HepG2 (cell line): Measurements from ENCODE around the gene EGFL8. TPM values are rescaled to one million over a fixed set of nuclear protein-coding genes. Genes with fewer than 3 reads are reported as not detected.

ENCODE experiments used
- ATF2 ChIP-seq: sonication (generic); formaldehyde crosslinking; IDR thresholded peaks from 2 replicates; pipeline ENCODE4 v1.4.0; 2020; ENCODE audit warnings: missing genetic modification reagents
- ISX ChIP-seq: sonication (generic); formaldehyde crosslinking; conservative IDR thresholded peaks from 2 replicates; pipeline ENCODE4 v1.5.0; 2020; ENCODE audit warnings: missing genetic modification reagents
- MED1 ChIP-seq: sonication (generic); formaldehyde crosslinking; IDR thresholded peaks from 2 replicates; pipeline ENCODE4 v1.4.0; 2020; ENCODE audit warnings: missing genetic modification reagents
- MYC ChIP-seq: sonication (generic); formaldehyde crosslinking; IDR thresholded peaks from 2 replicates; pipeline ENCODE4 v1.9.0; 2021; ENCODE audit warnings: missing genetic modification reagents, borderline replicate concordance
- PCBP1 ChIP-seq: fragments of 200-400 bp; formaldehyde crosslinking; IDR thresholded peaks from 2 replicates; pipeline ENCODE4 v1.6.1; 2017; ENCODE audit warnings: mild to moderate bottlenecking, low read depth, low read length, borderline replicate concordance
- TAF1 ChIP-seq: sonication (generic); formaldehyde crosslinking; IDR thresholded peaks from 2 replicates; pipeline ENCODE4 v1.4.0; 2020; ENCODE audit warnings: missing genetic modification reagents
- TSC22D2 ChIP-seq: sonication (generic); formaldehyde crosslinking; IDR thresholded peaks from 2 replicates; pipeline ENCODE4 v1.5.1; 2020; ENCODE audit warnings: missing genetic modification reagents, mild to moderate bottlenecking, borderline replicate concordance
- ZNF142 ChIP-seq: sonication (generic); formaldehyde crosslinking; IDR thresholded peaks from 2 replicates; pipeline ENCODE4 v1.4.0; 2020; ENCODE audit warnings: missing genetic modification reagents
- ZNF280B ChIP-seq: sonication (generic); formaldehyde crosslinking; IDR thresholded peaks from 2 replicates; pipeline ENCODE4 v1.5.0; 2020; ENCODE audit warnings: missing genetic modification reagents, mild to moderate bottlenecking, borderline replicate concordance
- ZNF468 ChIP-seq: sonication (generic); formaldehyde crosslinking; IDR thresholded peaks from 2 replicates; pipeline ENCODE4 v1.8.0; 2022; ENCODE audit warnings: mild to moderate bottlenecking, moderate library complexity, missing genetic modification reagents
- ZNF773 ChIP-seq: sonication (generic); formaldehyde crosslinking; IDR thresholded peaks from 2 replicates; pipeline ENCODE4 v1.4.0; 2020; ENCODE audit warnings: missing genetic modification reagents, borderline replicate concordance
- ZNF781 ChIP-seq: sonication (generic); formaldehyde crosslinking; IDR thresholded peaks from 2 replicates; pipeline ENCODE4 v1.5.1; 2020; ENCODE audit warnings: borderline replicate concordance, mild to moderate bottlenecking, missing genetic modification reagents; ENCODE audit errors: not compliant biosample characterization
- polyA plus RNA-seq, 8 experiments: library from polyadenylated mRNA; depleted of rRNA in 3 of 8; stranded (reverse) in 7 of 8; unstranded in 1 of 8; fragments of >200 nt; fragmentation: Illumina TruSeq in 4 of 8; extraction: Trizol in 4 of 8; gene quantifications; 2 replicates each; pipeline versions ENCODE4 v1.2.1 to v1.2.3, GENCODE V29; 2011 to 2016; ENCODE audit warnings: low read depth in 4 of 8, missing spikeins in 1 of 8, mixed read lengths in 1 of 8; ENCODE audit not compliant: insufficient read depth in 1 of 8
- total RNA-seq, 5 experiments: library from RNA; depleted of rRNA; stranded (reverse); fragments of >200 nt; fragmentation: Illumina TruSeq; extraction: Trizol; gene quantifications; 2 replicates each; pipeline ENCODE4 v1.2.3, GENCODE V29; 2016; ENCODE audit warnings: low read depth in 1 of 5
- TF ChIP-seq, protein P1 (sequence below): sonication (generic); formaldehyde crosslinking; conservative IDR thresholded peaks from 2 replicates; pipeline ENCODE4 v1.4.0; 2020; ENCODE audit warnings: mild to moderate bottlenecking, missing genetic modification reagents, moderate library complexity
- TF ChIP-seq, protein P2 (sequence below): sonication (generic); formaldehyde crosslinking; IDR thresholded peaks from 2 replicates; pipeline ENCODE4 v1.4.0; 2020; ENCODE audit warnings: mild to moderate bottlenecking, missing genetic modification reagents

Gene EGFL8
- total and polyA plus RNA-seq, 2 of the 13 experiments (the other 11 are each of a cell fraction or from before 2014, with no cell fraction given) = 10.0 to 11.5 TPM

- TF ChIP-seq, protein P1, sequence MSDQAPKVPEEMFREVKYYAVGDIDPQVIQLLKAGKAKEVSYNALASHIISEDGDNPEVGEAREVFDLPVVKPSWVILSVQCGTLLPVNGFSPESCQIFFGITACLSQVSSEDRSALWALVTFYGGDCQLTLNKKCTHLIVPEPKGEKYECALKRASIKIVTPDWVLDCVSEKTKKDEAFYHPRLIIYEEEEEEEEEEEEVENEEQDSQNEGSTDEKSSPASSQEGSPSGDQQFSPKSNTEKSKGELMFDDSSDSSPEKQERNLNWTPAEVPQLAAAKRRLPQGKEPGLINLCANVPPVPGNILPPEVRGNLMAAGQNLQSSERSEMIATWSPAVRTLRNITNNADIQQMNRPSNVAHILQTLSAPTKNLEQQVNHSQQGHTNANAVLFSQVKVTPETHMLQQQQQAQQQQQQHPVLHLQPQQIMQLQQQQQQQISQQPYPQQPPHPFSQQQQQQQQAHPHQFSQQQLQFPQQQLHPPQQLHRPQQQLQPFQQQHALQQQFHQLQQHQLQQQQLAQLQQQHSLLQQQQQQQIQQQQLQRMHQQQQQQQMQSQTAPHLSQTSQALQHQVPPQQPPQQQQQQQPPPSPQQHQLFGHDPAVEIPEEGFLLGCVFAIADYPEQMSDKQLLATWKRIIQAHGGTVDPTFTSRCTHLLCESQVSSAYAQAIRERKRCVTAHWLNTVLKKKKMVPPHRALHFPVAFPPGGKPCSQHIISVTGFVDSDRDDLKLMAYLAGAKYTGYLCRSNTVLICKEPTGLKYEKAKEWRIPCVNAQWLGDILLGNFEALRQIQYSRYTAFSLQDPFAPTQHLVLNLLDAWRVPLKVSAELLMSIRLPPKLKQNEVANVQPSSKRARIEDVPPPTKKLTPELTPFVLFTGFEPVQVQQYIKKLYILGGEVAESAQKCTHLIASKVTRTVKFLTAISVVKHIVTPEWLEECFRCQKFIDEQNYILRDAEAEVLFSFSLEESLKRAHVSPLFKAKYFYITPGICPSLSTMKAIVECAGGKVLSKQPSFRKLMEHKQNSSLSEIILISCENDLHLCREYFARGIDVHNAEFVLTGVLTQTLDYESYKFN (CRISPR knock-in tag) = 0 out of 2 replicates have a peak, but pooled peaks have one; percentile 1
- TF ChIP-seq ZNF468 (CRISPR knock-in tag) = no peak
- no peak for TF ChIP-seq ZNF781 (CRISPR knock-in tag)
- peak; percentile 55 for TF ChIP-seq TAF1 (CRISPR knock-in tag)
- no peak for TF ChIP-seq PCBP1
- TF ChIP-seq ZNF142 (CRISPR knock-in tag) = 0 out of 2 replicates have a peak, but pooled peaks have one; percentile 52
- TF ChIP-seq, protein P2, sequence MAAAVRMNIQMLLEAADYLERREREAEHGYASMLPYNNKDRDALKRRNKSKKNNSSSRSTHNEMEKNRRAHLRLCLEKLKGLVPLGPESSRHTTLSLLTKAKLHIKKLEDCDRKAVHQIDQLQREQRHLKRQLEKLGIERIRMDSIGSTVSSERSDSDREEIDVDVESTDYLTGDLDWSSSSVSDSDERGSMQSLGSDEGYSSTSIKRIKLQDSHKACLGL = no peak
- peak; percentile 31; the same call in 1 of the 2 replicates for TF ChIP-seq MED1 (CRISPR knock-in tag)
- TF ChIP-seq ISX (CRISPR knock-in tag) = no peak
- no peak for TF ChIP-seq ZNF773
- TF ChIP-seq ZNF280B (CRISPR knock-in tag) = no peak
- TF ChIP-seq ATF2 (CRISPR knock-in tag) = 0 out of 2 replicates have a peak, but pooled peaks have one; percentile 23
- 0 out of 2 replicates have a peak, but pooled peaks have one; percentile 33 for TF ChIP-seq TSC22D2
- TF ChIP-seq MYC (CRISPR knock-in tag) = peak; percentile 58; the same call in 1 of the 2 replicates
These were observed 14.4 kb downstream of the EGFL8 start (continued) for GRCh38 chr6:32178547-32179440.
